ENCODE measurements around the gene ZFYVE1.

The ZFYVE1 gene

GRCh38 chr14:73027546-73027945, 640 bp upstream of the ZFYVE1 start:
- TF ChIP-seq EZH2phosphoT487 (IDR thresholded peaks at IDR 0.05; ENCODE audit: low read length) (no peak), EZH2 (optimal IDR thresholded peaks at IDR 0.05; ENCODE audit: low read depth, low read length) (no peak)
- TF ChIP-seq, protein P1, sequence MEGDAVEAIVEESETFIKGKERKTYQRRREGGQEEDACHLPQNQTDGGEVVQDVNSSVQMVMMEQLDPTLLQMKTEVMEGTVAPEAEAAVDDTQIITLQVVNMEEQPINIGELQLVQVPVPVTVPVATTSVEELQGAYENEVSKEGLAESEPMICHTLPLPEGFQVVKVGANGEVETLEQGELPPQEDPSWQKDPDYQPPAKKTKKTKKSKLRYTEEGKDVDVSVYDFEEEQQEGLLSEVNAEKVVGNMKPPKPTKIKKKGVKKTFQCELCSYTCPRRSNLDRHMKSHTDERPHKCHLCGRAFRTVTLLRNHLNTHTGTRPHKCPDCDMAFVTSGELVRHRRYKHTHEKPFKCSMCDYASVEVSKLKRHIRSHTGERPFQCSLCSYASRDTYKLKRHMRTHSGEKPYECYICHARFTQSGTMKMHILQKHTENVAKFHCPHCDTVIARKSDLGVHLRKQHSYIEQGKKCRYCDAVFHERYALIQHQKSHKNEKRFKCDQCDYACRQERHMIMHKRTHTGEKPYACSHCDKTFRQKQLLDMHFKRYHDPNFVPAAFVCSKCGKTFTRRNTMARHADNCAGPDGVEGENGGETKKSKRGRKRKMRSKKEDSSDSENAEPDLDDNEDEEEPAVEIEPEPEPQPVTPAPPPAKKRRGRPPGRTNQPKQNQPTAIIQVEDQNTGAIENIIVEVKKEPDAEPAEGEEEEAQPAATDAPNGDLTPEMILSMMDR (IDR thresholded peaks at IDR 0.05; ENCODE audit: low read length), result no peak
- H3K27me3 ChIP-seq (replicated peaks; ENCODE audit: insufficient read depth, low read length), result no peaks in the 10 kb centered on the region
- H3K36me3 ChIP-seq (replicated peaks; ENCODE audit: insufficient read depth, low read length), result no peaks in the 10 kb centered on the region
- no peak for DNase-seq
- H3K4me2 ChIP-seq (ENCODE audit: low read depth, low read length), result peak overlapping the region; percentile 91
- H4K20me1 ChIP-seq (ENCODE audit: insufficient read depth, low read length), result no peaks in the 10 kb centered on the region
- peaks cover 10% of the 10 kb centered on the region for H3K79me2 ChIP-seq (ENCODE audit: low read length)
- H3K27ac ChIP-seq (ENCODE audit: low read length), result no peak overlapping the region
- H3K9ac ChIP-seq (ENCODE audit: low read length), result no peak overlapping the region
- no peaks in the 10 kb centered on the region for H3K9me3 ChIP-seq (replicated peaks; ENCODE audit: insufficient read depth, low read length)
- peak overlapping the region; percentile 82 for H2AFZ ChIP-seq (ENCODE audit: low read length)
- H3K4me3 ChIP-seq (ENCODE audit: low read length), result peak overlapping the region; percentile 77
- H3K4me1 ChIP-seq (ENCODE audit: low read length), result no peaks in the 10 kb centered on the region
- H3F3A ChIP-seq (ENCODE audit: insufficient read depth, low read length), result no peaks in the 10 kb centered on the region
- no peaks in the 10 kb centered on the region for H3K9me2 ChIP-seq (replicated peaks; ENCODE audit: insufficient read depth, low read length)

- Histone ChIP-seq H3K27me3 (replicated peaks; ENCODE audit: insufficient read depth, low read length) (no peaks in the 10 kb centered on the region), H3K9ac (ENCODE audit: low read length) (peak overlapping the region; percentile 40; the same call in 1 of the 2 replicates), H3K4me1 (ENCODE audit: low read length) (no peaks in the 10 kb centered on the region), H3K4me3 (ENCODE audit: low read length) (peak overlapping the region; percentile 77), H3K27ac (ENCODE audit: low read length) (no peak overlapping the region), H3K9me2 (replicated peaks; ENCODE audit: insufficient read depth, low read length) (no peaks in the 10 kb centered on the region), H3K79me2 (ENCODE audit: low read length) (peaks cover 10% of the 10 kb centered on the region), H3K4me2 (ENCODE audit: low read depth, low read length) (peak overlapping the region; percentile 59), H4K20me1 (ENCODE audit: insufficient read depth, low read length) (no peaks in the 10 kb centered on the region), H3K36me3 (replicated peaks; ENCODE audit: insufficient read depth, low read length) (no peaks in the 10 kb centered on the region), H3F3A (ENCODE audit: insufficient read depth, low read length) (no peaks in the 10 kb centered on the region), H2AFZ (ENCODE audit: low read length) (no peak overlapping the region), H3K9me3 (replicated peaks; ENCODE audit: insufficient read depth, low read length) (no peaks in the 10 kb centered on the region)
- TF ChIP-seq, protein P1 (IDR thresholded peaks at IDR 0.05; ENCODE audit: low read length), result no peak
- TF ChIP-seq EZH2 (optimal IDR thresholded peaks at IDR 0.05; ENCODE audit: low read depth, low read length) (no peak), EZH2phosphoT487 (IDR thresholded peaks at IDR 0.05; ENCODE audit: low read length) (no peak)
- peak; percentile 11 for DNase-seq
Measured at GRCh38 chr14:73026243-73026844, 562 bp downstream of the ZFYVE1 start.

DNA sequence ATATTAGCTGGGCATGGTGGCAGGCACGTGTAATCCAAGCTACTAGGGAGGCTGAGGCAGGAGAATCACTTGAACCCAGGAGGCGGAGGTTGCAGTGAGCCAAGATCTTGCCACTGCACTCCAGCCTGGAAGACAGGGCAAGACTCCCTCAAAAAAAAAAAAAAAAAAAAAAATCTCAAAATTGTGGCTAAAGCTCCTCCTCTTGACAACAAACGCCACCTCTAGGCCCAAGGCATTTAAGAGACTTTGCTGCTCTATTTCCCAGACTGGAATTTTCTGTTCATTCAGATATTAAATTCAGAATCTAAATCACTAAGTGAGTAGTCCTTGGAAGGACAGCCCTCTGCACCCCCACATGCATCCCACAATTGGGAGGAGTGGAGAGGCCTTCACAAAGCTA, 1.4 kb downstream of the ZFYVE1 start:
- H3F3A ChIP-seq (ENCODE audit: insufficient read depth, low read length), result no peaks in the 10 kb centered on the region
- H3K4me1 ChIP-seq (ENCODE audit: low read length), result no peaks in the 10 kb centered on the region
- no peaks in the 10 kb centered on the region for H3K9me3 ChIP-seq (replicated peaks; ENCODE audit: insufficient read depth, low read length)
- H3K9me2 ChIP-seq (replicated peaks; ENCODE audit: insufficient read depth, low read length), result no peaks in the 10 kb centered on the region
- no peak overlapping the region for H3K9ac ChIP-seq (ENCODE audit: low read length)
- H3K4me3 ChIP-seq (ENCODE audit: low read length), result no peak overlapping the region
- no peak overlapping the region for H2AFZ ChIP-seq (ENCODE audit: low read length)
- H4K20me1 ChIP-seq (ENCODE audit: insufficient read depth, low read length), result no peaks in the 10 kb centered on the region
- no peaks in the 10 kb centered on the region for H3K36me3 ChIP-seq (replicated peaks; ENCODE audit: insufficient read depth, low read length)
- H3K79me2 ChIP-seq (ENCODE audit: low read length), result peaks cover 10% of the 10 kb centered on the region
- H3K27me3 ChIP-seq (replicated peaks; ENCODE audit: insufficient read depth, low read length), result no peaks in the 10 kb centered on the region
- no peak for DNase-seq
- TF ChIP-seq, protein P1 (IDR thresholded peaks at IDR 0.05; ENCODE audit: low read length), result no peak
- TF ChIP-seq EZH2phosphoT487 (IDR thresholded peaks at IDR 0.05; ENCODE audit: low read length) (no peak), EZH2 (optimal IDR thresholded peaks at IDR 0.05; ENCODE audit: low read depth, low read length) (no peak)
- H3K27ac ChIP-seq (ENCODE audit: low read length), result no peak overlapping the region
- H3K4me2 ChIP-seq (ENCODE audit: low read depth, low read length), result peak overlapping the region; percentile 59
